HG02642 (cell line): Measurements from ENCODE around the gene C17orf107.

Experiments used
- ATAC-seq: cut with Tn5 transposase; IDR thresholded peaks from one replicate; pipeline ENCODE4 v1.9.1; 2021; ENCODE audit warnings: mild to moderate bottlenecking; ENCODE audit not compliant: unreplicated experiment, poor library complexity

The C17orf107 gene

GRCh38 chr17:4932756-4933155 is 33.4 kb downstream of the C17orf107 start:
- no peak for ATAC-seq

- no peak for ATAC-seq
These were observed 34.3 kb downstream of the C17orf107 start for GRCh38 chr17:4933646-4934045.

GRCh38 chr17:4934173-4934979 is 35.0 kb downstream of the C17orf107 start:
- ATAC-seq = peak; percentile 40

- ATAC-seq = no peak
These were observed 36.3 kb downstream of the C17orf107 start for GRCh38 chr17:4935650-4936049.

- no peak for ATAC-seq
These were observed 37.1 kb downstream of the C17orf107 start for GRCh38 chr17:4936436-4936835.

- no peak for ATAC-seq
These were observed 38.2 kb downstream of the C17orf107 start for GRCh38 chr17:4937553-4937952.

GRCh38 chr17:4938069-4938491 is 38.7 kb downstream of the C17orf107 start:
- ATAC-seq = no peak

DNA sequence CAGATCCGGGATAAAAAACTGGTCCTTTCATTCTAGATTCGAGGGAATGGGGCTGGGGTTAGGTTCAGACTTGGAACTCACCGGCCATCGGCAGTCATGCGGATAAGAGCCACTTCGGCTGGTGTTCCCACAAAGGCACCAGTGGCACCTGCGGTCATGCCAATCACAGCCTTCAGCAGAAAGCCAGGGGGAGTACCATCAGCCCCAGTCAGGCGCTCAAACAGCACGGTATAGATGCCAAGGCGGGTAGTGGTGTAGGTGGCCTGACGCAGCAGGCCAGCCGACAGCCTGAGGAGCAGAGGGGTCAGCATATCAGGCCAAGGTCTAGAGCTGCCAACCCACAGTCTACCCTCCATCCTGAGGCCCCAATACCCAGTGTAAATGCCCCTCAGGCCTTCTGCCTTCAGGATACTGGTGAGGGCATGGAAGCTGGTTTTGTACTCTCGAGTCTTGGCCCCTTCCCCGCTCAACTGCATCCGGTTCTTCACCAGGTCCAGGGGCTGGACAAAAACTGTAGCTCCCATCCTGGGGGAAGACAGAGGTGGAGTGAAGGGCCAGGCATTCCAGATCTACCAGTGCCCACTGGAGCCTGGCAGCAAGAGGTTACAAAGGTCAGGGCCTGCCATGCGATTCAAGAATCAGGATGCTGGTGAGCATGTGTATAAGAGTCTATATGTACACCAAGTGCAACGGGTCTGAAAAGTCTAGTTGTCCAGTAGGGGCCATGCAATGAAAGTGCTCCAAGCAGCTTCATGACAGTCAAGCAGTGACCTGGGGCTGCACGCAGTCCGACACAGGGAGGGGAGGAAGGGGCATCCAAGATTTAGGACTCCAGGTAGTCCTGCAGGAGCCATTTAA is 39.6 kb downstream of the C17orf107 start:
- ATAC-seq = no peak

DNA sequence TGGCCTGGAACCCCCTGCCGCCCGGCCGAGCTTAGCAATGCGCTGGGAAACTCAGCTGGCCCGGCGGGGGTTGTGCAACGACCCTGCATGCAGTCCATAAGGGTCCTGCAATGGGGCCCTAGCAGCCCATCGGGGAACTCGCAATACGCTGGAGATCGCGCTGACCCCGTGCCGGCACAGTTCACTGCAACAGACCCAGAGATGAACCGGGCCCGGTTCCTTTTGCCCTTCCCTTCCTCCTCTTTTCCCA is 40.1 kb downstream of the C17orf107 start:
- peak; percentile 15 for ATAC-seq

GRCh38 chr17:4939796-4940554 is 40.6 kb downstream of the C17orf107 start, which contains the start of the genes RNF167 and SLC25A11:
Gene RNF167 (plus strand): TSS chr17:4940268. CDS start chr17:4940910, 642 bp downstream.
Gene SLC25A11 (minus strand): TSS chr17:4940046. CDS start chr17:4939910, 136 bp downstream.
- peak; percentile 80 for ATAC-seq

DNA sequence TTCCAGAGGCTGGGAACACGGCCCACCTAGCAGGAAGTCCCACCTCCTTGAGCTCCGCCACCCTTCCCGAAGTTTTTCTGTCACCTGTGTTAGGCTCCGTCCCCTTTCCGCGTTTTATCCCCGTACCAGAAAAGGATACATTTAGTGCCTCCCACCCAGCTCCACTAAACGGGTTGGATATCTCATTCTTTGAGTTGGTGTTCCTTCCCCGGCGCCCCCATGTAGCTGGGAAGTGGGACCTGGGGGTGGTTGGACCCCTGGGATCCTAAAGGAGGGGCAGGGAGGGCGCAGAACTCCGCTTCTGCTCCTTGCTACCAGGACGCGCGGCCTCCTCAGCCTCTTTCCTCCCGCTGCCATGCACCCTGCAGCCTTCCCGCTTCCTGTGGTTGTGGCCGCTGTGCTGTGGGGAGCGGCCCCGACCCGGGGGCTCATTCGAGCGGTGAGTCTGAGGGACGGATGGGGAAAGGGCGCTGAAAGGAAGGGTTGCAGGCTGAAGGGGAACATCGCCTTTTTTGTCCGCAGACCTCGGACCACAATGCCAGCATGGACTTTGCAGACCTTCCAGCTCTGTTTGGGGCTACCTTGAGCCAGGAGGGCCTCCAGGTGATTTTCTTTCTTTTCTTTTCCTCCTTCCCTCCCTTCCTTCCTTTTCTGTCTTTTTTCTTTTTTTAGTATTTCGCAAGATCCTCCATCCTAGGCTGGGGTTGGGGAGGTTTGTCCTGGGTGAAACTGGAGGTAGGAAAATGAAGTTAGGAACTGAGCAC is 41.4 kb downstream of the C17orf107 start:
- no peak for ATAC-seq

DNA sequence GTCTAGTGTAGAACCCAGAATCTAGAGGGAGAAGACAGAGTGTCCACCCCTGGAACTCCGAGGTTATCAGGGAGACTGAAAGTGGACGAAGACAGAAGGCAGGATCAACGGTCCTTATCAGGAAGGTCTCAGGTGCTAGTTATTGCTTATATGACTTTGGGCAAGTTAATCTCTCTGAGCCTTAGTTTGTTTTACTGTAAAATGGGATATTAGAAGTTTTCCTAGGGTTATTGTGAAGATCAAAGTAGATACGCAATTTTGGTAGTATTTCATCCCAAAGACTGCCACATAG is 41.9 kb downstream of the C17orf107 start:
- no peak for ATAC-seq

GRCh38 chr17:4942760-4943508 is 43.6 kb downstream of the C17orf107 start:
- ATAC-seq = no peak

GRCh38 chr17:4944163-4944553 is 44.8 kb downstream of the C17orf107 start:
- ATAC-seq = no peak

- no peak for ATAC-seq
These were observed 45.3 kb downstream of the C17orf107 start for GRCh38 chr17:4944554-4945175.

DNA sequence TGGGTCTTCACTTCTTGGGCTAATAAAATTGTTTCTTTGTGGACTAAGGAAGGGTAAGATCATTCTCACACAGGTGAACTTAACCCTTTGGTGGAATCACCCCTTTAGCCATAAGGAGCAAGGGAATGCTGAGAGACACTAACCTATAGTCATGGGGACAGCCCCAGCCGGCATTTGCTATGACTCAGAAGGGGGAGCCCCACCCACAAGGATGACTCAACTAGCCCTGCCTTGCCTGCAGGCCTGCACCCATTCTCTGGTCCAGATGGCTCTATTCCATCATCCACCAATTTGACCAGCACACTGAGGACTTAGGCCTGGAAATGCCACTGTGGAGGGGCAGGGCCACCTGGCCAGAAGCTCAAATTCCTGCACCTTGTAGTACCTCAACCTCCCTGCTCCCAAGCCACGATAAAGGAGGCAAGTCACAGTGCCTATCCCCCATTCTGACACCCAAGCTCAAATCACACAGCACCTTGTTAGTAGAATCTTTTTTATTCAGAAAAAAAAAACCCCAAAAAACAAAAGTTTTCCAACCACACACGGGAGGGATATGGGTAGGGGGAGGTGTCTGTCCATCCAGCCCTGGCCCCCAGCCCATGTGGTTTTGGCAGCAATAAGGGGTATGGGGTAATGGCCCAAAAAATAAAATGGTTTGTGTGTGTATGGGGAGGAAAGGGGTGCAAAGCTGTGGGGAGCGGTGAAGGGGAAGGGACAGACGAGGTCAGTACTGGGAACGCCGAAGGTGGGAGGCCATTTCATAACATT is 46.0 kb downstream of the C17orf107 start:
- ATAC-seq = no peak

GRCh38 chr17:4945944-4946280 is 46.6 kb downstream of the C17orf107 start:
- ATAC-seq = no peak

GRCh38 chr17:4946312-4946976 is 47.1 kb downstream of the C17orf107 start:
- ATAC-seq = no peak
